GM19397 (cell line): ENCODE measurements around the gene SLC2A1.
"Not testable (repeated sequence)": the region's sequence is repeated elsewhere in the genome, so short reads cannot be mapped to it uniquely, and the experiment has no call there.

Experiments
- ATAC-seq: cut with Tn5 transposase; IDR thresholded peaks from one replicate; pipeline ENCODE4 v1.9.1; 2021; ENCODE audit warnings: mild to moderate bottlenecking, moderate library complexity; ENCODE audit not compliant: unreplicated experiment

Gene SLC2A1

DNA sequence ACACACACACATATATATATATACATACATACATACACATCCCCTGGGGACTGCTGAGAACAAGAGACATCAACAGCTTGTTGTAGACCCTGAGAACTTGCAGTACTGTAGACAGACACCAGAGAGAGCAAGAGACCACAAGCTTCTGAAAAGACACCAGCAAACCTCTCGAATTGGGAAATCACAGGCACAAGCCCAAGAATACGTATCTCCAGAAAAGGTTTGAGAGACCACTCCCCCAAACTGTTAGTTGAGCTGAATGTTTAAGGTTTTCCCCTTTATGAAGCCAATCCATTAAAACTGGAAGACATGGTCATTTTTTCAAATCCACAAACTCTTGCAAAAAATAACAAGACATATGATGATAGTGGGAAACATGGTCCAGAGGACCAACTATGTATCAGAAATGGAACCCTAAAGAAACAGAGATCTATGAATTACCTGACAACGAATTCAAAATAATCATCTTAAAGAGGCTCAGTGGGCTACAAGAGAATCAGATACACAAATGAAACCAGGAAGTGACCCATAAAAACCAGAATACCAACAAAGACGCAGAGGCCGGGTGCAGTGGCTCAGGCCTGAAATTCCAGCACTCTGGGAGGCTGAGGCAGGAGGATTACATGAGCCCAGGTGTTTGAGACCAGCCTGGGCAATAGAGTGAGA lies 45.1 kb downstream of the SLC2A1 start:
- ATAC-seq: no peak

DNA sequence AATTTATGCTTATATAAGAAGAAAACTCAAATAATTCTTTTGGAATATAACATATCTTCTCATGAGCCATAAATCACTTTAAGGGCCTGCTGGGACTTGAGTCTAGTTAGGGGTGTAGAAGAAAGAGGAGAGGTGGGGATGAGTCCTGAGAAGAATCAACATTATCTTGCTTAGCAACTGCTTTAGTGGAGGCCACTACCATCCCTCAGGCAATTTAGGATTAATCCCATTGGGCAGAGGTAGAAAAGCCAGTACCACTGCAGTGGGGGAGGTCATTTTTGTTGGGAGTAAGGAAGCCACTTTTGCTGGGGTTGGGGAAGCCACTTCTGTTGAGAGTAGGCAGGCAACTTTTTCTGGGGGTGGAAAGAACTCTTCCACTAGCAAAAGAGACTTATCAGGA lies 47.7 kb downstream of the SLC2A1 start:
- ATAC-seq: no peak

DNA sequence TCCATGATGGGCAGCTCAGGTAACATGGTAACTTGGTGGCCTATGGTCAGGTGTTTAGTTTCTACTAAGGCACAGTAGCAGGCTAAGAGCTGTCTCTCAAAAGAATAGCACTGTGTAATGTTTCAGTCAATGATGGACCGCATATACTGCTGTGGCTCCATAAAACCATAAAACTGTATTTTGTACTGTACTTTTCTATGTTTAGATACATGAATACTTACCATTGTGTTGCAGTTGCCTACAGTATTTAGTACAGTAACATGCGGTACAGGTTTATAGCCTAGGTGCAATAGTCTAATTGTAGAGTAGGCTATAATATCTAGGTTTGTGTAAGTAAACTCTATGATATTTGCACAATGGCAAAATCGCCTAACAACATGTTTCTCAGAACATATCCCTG lies 50.6 kb downstream of the SLC2A1 start:
- no peak for ATAC-seq

DNA sequence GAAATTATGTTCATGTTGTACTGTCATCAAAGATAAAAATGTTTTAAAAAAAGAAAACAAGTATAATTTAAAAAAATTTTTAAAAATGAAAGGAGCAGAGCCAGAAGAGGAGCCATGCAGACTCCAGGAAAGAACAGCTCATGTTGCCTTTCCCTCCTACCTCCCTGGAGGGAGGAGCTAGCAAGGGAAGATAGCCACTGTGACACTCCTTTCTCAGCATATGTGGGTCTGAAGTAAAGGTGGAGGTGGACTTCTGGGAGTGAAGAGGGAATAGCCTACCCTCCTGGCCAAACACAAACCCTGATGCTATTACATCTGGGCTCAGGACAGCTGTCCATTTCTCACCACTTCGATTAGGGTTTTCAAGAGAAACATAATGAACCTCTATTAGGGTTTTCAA lies 54.2 kb downstream of the SLC2A1 start:
- ATAC-seq: no peak

DNA sequence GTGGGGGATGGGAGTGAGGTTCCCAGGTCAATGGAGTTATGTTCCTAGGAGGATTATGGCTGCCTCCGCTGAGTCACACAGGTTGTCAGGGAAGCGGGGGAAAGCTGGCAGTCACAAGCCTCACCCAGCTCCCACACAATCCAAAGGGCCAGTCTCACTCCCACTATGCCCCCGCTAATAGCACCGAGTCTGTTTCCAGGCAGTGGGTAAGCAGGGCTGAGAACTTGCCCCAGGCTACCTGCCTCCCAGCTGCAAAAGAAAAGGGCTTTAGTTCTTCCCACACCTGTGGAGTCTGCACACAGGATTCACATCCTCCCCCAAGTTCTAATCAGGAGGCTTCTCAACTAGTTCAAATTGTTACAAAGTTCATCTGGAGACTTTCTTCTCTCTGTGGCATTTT lies 58.7 kb downstream of the SLC2A1 start:
- ATAC-seq: not testable (repeated sequence)

DNA sequence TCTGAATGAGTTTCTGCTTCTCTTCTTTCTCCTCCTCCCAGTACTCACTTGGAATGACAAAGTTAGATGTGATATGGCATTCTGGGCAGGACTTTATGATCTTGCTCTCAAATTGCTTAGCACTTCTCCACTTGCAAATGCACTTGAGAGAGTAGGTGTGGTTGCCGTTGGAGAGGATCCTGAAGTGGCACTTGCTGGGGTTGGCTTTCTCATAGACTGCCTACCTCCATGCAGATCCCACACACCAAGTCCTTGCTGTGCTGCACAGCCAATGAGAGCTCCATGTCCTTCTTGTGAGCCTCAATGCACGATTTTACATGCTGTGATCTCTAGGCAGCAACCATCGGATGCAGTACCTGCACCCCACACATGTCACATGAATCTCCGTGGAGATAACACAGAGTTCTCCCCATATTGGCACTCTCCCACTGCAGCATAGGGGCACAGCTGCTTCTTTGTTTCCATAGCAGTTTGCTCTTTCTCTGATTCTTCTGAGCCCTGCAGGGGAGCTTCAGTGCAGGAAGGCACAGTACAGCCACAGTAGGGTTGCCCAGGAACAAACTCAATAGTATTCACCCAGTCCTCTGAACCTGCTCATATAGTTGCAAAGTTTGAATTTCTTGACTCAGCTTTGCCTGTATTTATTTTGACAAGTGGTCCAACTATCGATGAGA lies 67.1 kb downstream of the SLC2A1 start:
- ATAC-seq: no peak

DNA sequence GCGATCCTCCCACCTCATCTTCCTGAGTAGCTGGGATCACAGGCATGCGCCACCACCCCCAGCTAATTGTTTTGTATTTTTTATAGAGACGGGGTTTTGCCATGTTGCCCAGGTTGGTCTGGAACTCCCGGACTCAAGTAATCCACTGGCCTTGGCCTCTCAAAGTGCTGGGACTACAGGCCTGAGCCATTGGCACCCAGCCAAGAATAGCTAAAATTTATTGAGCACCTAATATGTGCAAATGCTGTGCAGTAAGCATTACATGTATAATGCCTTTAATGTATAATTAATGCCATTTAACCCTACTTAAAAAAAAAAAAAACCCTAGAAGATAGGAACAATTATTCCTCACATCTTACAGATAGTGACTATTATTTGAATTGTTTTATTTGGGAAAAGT lies 69.4 kb downstream of the SLC2A1 start:
- no peak for ATAC-seq

DNA sequence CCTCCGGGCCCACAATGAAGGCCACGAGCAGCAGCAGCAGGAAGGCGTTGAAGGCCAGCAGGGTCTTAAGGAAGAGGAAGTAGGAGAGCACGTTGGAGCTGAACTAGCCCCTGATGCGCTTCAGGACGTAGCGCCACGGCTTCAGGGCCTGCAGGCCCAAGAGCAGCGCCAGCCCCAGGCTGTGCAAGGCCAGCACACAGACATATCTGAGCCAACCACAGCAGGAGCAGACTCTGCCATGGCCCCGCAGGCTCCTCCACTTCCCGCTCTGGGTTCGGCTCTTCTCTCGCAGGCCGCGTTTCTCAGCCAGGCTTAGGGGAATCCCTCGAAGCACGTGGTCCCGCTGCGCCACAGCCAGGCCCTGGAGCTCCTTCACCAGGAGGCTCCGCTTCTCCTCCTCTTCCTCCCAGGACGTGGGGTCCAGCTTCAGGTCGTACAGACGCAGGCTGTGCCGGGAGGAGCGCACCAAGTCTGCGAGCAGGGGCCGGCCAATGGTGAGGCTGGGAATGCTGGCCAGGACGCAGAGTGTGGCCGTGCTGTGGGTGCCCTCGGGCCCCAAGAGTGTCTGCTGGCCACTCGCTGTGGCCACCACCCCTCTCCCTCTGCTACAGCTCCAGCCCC lies 70.5 kb downstream of the SLC2A1 start:
- ATAC-seq: no peak

DNA sequence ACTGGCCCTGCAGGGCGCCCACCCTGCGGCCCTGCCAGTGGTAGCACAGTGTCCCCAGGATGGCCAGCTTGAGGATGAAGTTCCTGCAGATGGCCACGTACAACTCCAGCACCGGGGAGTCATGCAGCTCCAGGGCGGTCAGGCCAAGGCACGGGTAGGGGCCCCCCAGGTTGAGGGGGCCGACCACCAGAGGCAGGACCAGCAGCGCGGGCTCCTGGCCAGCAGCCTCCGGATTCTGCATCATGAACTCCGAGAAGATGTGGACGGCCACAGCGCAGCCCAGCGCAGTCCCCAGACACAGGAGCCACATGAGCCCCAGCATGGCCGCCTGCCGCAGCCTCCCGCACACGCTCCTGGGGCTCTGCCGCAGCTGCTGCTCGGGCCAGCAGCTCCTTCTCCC lies 71.3 kb downstream of the SLC2A1 start:
- ATAC-seq: no peak

DNA sequence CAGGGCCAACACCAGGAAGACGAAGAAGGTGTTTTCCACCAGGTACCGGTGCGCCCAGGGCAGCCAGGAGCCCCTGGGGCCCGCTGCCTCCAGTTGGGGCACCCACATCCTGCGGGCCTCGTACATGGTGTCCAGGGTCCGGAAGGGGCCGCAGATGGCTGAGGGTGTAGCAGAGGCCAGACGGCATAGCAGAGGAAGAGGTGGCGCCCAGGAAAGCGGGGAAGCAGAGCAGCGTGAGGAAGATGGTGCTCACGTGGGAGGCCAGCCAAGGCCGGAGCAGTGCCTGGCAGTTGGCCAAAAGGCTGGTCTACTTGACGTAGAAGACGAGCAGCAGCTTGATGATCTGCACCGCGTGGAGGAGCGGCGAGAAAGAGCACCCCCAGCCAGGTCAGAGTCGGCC lies 71.9 kb downstream of the SLC2A1 start:
- no peak for ATAC-seq

DNA sequence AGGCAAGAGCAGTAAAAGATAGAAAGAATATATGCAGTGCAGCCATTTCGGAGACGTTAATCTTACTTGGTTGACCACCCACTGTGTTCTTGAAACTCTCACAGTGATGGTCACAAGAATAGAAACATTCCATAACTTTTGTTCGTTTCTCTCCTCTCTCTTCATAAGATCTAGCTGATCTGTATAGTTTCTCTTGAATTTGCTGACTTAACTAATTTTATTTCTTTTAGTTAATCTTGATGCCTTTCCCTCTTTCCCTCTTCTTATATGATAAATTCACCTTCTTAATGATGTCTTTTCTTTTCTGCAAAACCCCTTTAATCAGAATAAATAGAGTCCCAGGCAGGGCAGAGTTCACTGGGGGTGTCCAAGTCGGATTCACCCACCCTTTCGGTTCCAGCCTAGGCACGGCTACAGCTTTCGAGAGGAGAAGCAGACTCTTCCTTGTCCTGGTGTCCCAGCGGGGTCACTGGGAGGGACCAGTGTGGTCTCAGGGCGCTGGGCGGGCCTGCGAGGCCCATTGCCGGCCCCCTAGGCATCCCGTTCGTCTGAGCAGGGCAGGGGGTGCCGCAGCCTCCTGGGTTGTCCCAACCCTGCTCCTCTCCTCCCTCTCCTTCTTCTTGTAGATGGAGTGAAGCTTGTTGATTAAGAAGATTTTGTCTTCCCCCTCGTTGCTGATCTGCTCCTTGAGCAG lies 72.5 kb downstream of the SLC2A1 start:
- ATAC-seq: no peak

DNA sequence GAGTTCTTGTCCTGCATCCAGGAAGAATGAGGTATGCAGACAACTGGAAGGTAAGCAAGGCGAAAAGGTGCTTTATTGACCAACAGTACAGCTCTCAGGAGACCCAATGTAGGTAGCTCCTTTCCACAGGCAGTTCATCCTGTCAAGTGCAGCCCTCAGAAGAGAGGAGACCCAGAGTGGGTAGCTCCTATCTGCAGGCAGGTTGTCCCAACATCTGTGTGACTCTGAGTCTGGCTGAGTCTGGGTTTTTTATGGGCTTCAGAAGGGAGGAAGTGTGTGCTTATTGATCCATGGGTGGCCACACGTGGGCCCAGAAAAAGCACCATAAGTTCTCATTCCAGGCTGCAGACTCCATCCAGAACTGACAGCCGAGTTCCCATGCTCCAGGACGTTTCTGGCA lies 78.3 kb downstream of the SLC2A1 start:
- ATAC-seq: no peak

DNA sequence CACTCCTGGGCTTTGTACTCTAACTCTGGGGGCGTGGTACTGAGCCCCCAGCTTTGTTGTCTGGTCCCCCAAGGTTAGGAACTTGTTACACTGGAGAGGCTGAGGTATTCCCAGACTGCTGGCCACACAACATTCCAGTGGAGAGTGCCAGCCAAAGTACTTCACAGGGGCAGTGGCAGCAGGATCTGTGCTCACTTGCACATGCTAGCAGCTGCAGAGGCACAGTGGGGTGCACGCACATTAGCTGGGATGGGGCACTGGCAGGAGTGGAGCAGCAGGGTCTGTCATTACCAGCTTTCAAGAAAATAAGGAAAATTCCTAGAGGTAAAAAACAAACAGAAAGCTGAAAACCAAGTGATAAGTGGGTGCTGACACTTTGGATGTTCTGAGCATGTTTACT lies 81.3 kb downstream of the SLC2A1 start:
- no peak for ATAC-seq

DNA sequence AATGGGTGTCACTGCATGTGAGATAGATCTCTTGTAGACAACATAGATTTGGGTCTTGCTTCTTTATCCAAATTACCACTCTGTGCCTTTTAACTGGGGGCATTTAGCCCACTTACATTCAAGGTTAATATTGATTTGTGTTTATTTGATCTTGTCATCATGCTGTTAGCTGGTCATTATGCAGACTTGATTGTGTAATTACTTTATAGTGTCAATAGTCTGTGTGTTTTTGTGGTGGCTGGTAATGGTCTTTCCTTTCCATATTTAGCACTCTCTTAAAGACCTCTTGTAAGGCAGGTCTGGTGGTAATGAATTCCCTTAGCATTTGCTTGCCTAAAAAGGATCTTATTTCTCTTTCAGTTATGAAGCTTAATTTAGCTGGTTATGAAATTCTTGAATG lies 82.7 kb downstream of the SLC2A1 start:
- ATAC-seq: no peak
